IPS-18c (cell line): ENCODE results near the gene ETAA1.

ENCODE experiments used
- H3K4me3 ChIP-seq: 2 replicates; pipeline ENCODE4 v1.7.0; 2013; ENCODE audit warnings: low read depth, mild to moderate bottlenecking, low read length, moderate library complexity; ENCODE audit not compliant: insufficient read depth
- H3K9me3 ChIP-seq: one replicate; pipeline ENCODE4 v1.6.1; 2013; ENCODE audit warnings: mild to moderate bottlenecking, low read length, moderate library complexity; ENCODE audit not compliant: control insufficient read depth, insufficient read depth

The ETAA1 gene

DNA sequence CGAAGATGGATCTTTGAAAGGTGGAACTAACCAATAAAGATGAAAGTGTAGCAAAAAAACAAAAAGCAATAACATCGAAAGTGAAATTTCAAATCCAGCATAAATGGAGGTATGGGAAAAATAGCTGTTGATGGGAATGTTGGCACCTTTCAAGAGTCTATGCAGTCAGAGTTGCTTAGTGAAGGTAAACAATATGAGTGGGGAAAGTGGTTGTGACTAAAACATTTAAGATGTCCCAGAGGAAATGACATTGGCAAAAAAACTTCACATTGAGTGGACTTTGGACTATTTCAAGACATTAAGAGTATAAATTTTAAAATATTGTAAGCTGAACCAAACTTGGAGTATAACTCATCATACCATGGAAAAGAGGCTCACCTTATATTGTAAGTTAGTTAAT, 17.7 kb downstream of the ETAA1 start:
- Histone ChIP-seq H3K9me3 (no peaks in the 10 kb centered on the region), H3K4me3 (no peak overlapping the region)

DNA sequence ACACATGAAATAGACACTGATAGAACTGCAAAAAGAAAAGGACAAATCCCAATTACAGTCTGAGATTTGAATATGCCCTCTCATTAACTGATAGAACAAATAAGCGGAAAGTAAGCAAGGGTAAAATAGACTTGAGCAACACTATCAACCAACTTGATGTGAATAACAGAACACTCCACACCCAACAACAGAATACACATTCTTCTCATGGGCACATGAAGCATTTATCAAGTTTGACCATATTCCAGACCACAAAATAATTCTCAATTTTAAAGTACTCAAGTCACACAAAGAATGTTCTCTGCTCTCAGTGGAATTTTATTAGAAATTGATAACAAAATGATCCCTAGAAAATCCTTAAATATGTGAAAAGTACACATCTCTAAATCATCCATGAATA, 19.0 kb downstream of the ETAA1 start:
- Histone ChIP-seq H3K9me3 (no peaks in the 10 kb centered on the region), H3K4me3 (no peak overlapping the region)

DNA sequence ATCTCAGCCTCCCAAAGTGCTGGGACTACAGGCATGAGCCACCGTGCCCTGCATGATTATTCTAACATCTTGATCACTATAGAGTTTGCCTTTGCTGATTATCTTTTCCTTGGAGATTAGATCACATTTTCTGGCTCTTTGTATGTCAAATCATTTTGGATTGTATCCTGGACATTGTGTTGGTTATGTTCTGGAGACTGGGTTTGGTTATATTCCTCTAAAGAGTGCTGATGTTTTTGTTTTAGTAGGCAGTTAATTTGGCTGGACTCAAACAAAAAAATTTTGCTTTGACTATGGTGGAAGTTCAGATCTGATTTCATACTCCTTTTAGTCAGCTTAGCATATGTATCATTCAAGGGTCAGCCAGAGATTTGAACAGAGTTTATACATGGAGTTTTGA, 26.4 kb downstream of the ETAA1 start:
- Histone ChIP-seq H3K9me3 (no peaks in the 10 kb centered on the region), H3K4me3 (no peak overlapping the region)

DNA sequence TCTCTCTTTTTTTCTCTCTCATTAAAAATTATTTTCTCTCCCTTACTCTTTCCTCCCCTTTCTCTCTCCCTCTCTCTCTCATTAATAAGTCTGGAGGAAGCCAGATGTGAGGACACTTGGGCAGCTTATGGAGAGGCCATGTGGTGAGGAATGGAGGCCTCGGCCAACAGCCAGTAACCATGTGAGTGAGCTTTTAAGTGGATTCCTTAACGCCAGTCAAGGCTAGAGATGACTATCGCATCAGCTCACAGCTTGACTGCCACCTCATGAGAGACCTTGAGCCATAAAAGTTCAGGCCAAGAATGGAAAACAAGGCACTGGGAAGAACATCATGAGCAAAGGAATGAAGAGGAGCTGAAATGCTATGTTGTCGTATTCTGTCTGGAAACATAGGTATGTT, 39.1 kb downstream of the ETAA1 start:
- Histone ChIP-seq H3K4me3 (no peak overlapping the region), H3K9me3 (no peaks in the 10 kb centered on the region)

DNA sequence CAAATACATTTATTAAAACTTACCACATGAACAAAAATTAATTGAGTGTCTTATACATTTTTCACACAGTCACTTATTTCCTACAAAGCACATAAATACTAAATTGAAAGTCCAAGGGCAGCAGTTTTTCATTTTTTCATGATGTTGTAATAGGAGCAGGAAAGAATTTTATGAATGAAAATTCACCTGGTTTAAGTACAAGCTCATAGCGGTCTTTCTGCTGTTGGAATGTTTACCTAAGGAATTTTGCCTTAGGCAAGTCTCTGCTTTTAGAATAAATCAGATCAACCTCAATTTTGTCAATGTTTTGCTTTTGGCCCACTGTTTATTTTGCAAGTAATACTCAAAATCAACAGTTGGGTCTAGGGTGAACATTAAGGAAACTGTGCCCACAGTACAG, 40.0 kb downstream of the ETAA1 start:
- H3K9me3 ChIP-seq = no peaks in the 10 kb centered on the region
- no peak overlapping the region for H3K4me3 ChIP-seq

DNA sequence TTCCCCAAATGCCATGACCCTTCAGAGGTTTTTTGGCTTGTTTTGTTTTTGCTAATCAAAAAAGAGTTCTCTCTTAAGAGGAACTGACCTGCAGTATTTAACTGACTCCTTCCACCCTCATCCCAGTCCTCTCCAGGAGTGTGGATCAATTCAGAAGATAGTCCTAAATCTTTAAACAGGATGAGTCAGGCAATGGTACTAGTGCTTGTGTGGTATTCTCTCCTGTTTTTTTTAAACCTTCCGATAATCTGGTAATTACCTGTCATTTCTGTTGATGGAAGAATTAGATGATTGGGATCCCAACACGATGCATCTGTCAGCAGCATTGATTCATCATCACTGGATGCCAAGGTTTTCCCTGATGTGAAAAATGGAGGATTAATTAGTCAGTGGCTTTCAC, 41.2 kb downstream of the ETAA1 start:
- no peak overlapping the region for H3K4me3 ChIP-seq
- H3K9me3 ChIP-seq = no peaks in the 10 kb centered on the region

DNA sequence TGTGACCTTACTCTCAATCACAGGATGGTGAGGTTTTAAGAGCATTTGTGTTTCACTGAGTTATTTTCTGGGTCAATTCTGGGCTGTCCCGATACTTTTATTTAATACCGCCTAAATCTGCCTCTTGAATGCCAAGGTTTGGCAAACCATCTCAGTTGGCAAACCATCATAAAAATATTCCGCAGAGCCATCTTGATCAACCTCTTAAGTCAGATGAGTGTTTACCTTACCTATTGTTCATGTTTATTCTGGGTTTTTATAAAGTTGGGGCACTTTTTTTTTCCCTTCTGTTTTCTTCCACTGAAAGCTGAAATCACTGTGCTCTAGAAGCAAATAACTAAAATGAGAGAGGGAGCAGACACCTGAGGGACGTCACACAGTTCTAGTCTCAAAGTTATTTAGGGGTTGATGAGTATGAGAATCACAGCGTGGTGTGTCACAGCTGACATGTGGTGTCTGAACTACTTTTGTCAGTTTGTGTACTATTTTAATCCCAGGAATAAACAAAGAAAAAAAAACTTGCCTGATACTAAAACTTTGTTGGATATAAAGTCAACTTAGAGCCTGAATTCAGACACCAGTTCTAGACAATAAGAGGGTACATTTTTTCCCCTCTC, 48.6 kb downstream of the ETAA1 start:
- no peak overlapping the region for H3K4me3 ChIP-seq
- H3K9me3 ChIP-seq = no peaks in the 10 kb centered on the region

DNA sequence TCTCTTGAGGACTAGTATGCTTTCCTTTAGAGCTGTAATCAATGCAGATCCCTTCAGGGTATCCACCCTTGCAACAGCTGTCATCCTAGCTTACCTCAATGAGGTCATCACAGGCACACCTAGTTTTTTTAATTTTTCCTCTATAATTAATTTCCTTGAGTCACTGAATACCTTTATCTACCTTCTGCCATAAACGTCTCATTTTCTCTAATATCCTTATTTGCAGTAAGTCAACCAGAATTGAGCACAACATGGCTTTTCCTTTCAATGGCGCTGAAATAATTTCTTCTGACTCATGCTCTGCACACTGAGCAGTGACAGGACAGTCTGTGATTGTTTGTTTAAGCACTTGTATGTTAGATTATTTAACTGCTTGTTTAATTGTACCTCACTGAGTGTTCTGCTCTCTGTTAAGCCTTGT, 49.4 kb downstream of the ETAA1 start:
- Histone ChIP-seq H3K4me3 (no peak overlapping the region), H3K9me3 (no peaks in the 10 kb centered on the region)

DNA sequence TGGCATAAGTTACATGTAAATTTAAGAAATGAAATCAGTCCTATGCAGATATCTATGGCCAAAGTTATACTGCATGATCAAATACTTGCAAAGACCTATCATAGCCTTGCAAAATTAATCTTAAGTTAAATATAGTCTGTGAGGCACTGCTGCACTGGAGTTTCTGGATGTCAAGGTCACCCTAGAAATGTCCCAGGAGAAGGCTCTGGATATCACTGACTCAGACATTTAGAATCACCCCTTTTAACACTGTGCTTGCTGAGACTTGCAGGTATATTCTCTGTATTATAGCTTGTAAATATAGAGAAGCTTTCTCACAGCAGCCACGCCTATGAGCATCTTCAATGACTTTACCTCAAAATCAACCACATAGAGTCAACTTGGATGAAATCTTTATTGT, 51.5 kb downstream of the ETAA1 start:
- no peaks in the 10 kb centered on the region for H3K9me3 ChIP-seq

DNA sequence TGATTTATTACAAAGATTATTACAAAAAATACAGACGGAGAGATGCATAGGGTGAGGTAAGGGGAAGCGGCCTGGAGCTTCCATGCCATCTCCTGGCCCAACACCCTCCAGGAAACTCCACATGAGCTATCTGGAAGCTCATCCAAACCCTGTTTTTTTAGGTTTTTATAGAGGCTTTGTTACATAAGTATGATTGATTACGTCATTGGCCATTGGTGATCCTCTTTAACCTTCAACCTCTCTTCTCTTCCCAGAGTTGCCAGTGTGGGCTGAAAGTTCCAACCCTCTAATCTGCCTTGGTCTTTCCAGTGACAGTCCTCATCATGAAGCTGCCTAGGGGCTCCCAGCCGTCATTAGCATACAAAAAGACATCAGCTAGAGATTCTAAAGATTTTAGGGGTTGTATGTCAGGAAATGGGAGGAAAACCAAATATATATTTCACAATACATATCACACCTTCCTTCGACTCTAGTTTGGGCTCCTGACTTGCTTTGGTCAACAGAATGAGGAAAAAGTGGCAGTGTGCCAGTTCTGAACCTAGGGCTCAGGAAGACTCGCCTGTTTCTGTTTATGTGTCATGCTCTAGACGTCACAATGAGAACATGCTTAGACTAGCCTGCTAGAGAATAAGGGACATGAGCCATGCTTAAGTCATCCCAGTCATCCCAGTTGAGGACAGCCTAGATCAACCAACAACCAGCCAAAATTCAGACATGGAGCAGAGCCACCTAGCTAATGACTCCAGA, 54.1 kb downstream of the ETAA1 start:
- Histone ChIP-seq H3K4me3 (no peak overlapping the region), H3K9me3 (no peaks in the 10 kb centered on the region)

More for the DNA sequence above, 51.5 kb downstream of the ETAA1 start:
- no peak overlapping the region for H3K4me3 ChIP-seq

DNA sequence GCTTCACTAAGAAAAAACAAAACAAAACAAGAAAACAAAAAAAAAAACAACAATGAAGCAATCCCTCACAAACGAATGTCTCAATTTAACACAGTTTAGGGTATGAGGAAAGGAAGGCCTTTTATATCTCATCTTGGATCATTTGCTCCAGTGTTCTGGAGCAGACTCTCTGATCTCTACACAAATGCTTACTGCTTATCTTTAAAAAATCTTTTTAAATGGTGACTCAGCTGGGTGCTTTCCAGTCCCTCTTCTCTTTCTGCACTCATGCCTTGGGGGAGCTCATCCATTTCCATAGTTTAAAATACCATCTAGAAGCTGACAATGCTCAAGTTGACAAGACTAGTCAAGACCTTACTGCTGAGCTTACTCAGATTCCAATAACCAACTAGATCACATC, 56.2 kb downstream of the ETAA1 start:
- H3K4me3 ChIP-seq = no peak overlapping the region
- no peaks in the 10 kb centered on the region for H3K9me3 ChIP-seq

DNA sequence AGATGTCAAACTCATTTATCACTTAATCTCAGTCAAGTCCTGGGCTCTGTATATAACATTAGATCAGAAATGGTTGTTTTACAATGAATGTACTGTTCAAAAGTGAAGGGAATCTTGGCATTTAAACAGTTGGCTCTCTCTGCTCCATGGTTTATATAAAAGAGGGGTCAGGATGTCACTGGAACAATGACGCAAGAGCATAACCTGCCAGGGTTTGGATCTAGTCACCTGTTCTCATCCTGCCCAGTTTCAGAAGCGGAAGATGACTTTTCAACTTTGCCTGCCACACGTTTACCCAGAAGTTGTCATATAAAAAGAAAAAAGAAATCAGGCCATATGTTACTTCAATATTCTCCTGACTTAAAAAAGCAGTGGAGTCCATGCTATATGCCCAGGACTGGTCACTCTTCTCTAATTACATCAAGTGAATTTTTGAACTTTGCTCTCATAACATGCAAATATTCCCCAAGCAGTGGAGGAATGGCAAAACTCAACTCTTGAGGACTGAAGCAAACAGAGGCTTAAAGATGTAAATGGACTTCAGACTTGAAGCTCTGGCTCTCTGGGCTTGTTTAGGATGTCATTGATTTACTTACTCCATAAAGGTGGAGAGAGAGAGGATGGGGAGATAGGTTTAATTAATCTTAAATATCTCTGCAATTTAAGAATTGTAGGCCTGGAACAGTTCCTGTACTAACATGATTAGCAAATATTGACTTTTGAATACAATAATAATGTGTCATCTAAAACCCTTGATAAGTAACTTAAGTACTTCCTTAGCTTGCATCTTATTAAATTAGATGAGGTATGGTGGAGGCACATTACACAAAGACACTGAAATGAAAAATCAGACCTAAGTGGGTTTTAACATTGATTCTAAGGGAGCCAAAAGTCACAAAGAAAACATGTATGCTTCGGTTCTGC, 58.3 kb downstream of the ETAA1 start:
- no peak overlapping the region for H3K4me3 ChIP-seq
- no peaks in the 10 kb centered on the region for H3K9me3 ChIP-seq

DNA sequence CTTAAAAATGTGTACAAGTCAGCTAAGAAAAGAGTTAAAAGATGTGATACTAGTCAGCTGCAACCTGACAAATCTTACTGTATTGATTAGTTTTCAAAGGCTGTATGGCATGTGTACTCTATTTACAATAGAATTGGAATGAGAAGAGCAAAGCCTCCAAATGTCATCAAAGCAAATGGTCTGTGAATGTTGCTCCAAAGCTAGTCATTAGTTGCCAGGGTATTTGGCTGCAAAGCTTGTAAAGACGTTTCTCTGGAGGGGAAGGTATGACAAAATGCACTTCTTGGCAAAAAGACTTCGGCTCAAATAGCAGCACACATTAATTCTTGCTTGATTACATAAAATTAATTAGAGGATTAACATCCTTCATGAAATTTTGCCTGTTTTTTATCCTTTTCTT, 59.3 kb downstream of the ETAA1 start:
- Histone ChIP-seq H3K4me3 (no peak overlapping the region), H3K9me3 (no peaks in the 10 kb centered on the region)

DNA sequence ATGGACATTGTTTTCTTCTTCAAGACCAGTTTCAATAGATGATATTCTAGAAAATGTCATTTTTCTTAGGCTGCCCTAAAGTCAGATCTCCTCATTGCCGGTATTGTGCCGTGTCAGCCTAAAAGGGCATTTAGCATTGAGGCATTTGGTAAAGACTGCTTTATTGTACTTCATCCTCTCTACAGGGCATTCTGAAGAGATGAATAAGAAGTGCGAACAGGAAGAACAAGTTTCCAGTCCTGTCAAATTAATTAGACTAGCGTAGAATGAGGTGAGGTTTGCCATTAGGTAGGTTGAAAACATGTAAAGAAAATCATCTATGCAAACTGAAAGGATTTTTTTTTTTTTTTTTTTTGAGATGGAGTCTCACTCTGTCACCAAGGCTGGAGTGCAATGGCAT, 60.6 kb downstream of the ETAA1 start:
- H3K4me3 ChIP-seq = no peak overlapping the region
- no peaks in the 10 kb centered on the region for H3K9me3 ChIP-seq

DNA sequence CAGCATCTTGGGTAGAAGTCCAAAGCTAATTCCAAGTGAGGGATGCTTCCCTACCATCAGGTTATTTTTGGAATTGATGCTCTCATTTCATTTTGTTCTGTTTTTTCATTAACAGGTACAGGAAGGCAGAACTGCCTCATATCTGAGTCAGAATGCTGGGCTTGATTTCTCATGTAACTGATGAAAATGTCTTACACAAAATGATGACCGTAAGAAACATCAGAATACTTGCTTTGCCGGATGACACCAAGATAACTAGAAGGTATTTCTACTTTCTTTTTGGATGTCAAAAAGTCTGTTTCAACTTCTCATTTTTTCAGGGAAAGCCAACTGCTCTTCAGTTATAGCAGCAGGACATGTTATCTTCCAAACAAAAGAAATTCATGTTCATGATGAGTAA, 62.6 kb downstream of the ETAA1 start:
- Histone ChIP-seq H3K9me3 (no peaks in the 10 kb centered on the region), H3K4me3 (no peak overlapping the region)
